OCI-LY1 (cell line): Measurements from ENCODE around the gene GPR37L1.

Source experiments
- EZH2 ChIP-seq: fragments of 200-600 bp; sonication (generic), shearing (Covaris generic); IDR thresholded peaks from 2 replicates; pipeline ENCODE4 v1.8.0; 2017; ENCODE audit warnings: borderline replicate concordance, mixed run types, mild to moderate bottlenecking, antibody characterized with exemption, low read length, moderate library complexity, mixed read lengths
- TF ChIP-seq, protein P1 (sequence below): fragments of 200-600 bp; sonication (generic), shearing (Covaris generic); IDR thresholded peaks from 2 replicates; pipeline ENCODE4 v1.5.1; 2017; ENCODE audit warnings: mild to moderate bottlenecking, antibody characterized with exemption, low read length, moderate library complexity, mixed read lengths

- TF ChIP-seq, protein P1, sequence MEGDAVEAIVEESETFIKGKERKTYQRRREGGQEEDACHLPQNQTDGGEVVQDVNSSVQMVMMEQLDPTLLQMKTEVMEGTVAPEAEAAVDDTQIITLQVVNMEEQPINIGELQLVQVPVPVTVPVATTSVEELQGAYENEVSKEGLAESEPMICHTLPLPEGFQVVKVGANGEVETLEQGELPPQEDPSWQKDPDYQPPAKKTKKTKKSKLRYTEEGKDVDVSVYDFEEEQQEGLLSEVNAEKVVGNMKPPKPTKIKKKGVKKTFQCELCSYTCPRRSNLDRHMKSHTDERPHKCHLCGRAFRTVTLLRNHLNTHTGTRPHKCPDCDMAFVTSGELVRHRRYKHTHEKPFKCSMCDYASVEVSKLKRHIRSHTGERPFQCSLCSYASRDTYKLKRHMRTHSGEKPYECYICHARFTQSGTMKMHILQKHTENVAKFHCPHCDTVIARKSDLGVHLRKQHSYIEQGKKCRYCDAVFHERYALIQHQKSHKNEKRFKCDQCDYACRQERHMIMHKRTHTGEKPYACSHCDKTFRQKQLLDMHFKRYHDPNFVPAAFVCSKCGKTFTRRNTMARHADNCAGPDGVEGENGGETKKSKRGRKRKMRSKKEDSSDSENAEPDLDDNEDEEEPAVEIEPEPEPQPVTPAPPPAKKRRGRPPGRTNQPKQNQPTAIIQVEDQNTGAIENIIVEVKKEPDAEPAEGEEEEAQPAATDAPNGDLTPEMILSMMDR = no peak
- no peak for TF ChIP-seq EZH2
Observed at GRCh38 chr1:202088206-202088605, 34.5 kb upstream of the GPR37L1 start.
